IPS DF 6.9 (cell line): Measurements from ENCODE around the gene GRM4.
A peak's percentile ranks its signal among the peaks of the same experiment; 100 is the strongest.

ENCODE experiments used
- DNase-seq: peaks from one replicate; pipeline ENCODE4 v3.0.0-alpha.2; 2013; ENCODE audit warnings: low read depth, low spot score
- H3K27ac ChIP-seq: one replicate; pipeline ENCODE4 v1.5.1; 2013; ENCODE audit warnings: low read length, control low read depth
- H3K27me3 ChIP-seq: 2 replicates; pipeline ENCODE4 v1.6.1; 2013; ENCODE audit warnings: mild to moderate bottlenecking, low read length; ENCODE audit not compliant: control insufficient read depth, insufficient read depth
- H3K36me3 ChIP-seq: 2 replicates; pipeline ENCODE4 v1.6.1; 2013; ENCODE audit warnings: low read length; ENCODE audit not compliant: control insufficient read depth, insufficient read depth
- H3K4me1 ChIP-seq: 2 replicates; pipeline ENCODE4 v1.6.1; 2013; ENCODE audit warnings: low read length; ENCODE audit not compliant: control insufficient read depth, insufficient read depth
- H3K4me3 ChIP-seq: 2 replicates; pipeline ENCODE4 v1.5.1; 2013; ENCODE audit warnings: mild to moderate bottlenecking, low read length
- H3K9me3 ChIP-seq: 2 replicates; pipeline ENCODE4 v1.6.1; 2013; ENCODE audit warnings: low read length, inconsistent platforms; ENCODE audit not compliant: control insufficient read depth, insufficient read depth
- WGBS: extraction: QIAGEN DNeasy Blood & Tissue Kit; methylation state at CpG from one replicate; pipeline ENCODE4 v1.1.7; 2013; ENCODE audit warnings: mixed read lengths, missing lambda C conversion rate; ENCODE audit not compliant: insufficient read length, insufficient coverage; 5-methylcytosine and 5-hydroxymethylcytosine counted together

GRM4 gene

DNA sequence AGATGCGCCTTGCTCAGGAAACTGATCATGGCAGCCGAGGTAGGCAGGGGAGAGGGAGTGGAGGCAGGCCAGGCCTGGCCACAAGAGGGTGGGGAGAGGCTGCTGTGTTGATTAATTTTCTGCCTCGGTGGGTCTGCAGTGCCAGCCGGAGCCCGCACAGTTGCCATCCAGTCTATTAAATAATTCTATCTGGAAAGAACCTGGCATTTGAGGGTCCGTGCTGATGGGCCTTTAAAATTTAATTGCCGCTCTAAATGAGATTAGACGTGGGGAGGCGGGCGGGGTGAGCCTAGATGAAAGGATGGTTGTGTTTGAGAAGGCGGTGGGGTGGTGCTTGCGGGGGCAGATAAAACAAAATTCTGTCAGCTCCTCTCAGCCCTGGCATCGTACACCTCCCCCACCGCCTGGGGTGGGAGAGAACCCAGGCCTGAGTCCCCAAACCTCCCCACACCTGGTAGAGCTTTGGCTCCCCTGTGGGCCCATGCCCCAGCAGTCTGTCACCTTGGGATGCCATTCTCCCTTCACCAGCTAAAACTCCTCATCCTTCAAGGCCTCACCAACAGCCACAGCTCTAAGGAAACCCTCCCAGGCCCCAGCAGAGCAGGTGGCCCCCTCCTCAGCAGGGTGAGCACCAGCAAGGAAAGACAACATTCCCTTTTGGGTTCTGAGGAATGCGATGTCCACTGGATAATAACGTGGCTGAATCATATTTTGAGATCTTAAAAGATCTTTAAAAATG is 167.3 kb downstream of the GRM4 start:
- peaks cover 3% of the 10 kb centered on the region for H3K4me1 ChIP-seq
- no peak overlapping the region for H3K27ac ChIP-seq
- no peaks in the 10 kb centered on the region for H3K36me3 ChIP-seq
- no peaks in the 10 kb centered on the region for H3K9me3 ChIP-seq
- no CpG with 5 or more reads among the region's 16 CpGs for WGBS
- H3K27me3 ChIP-seq: peaks cover 9% of the 10 kb centered on the region
- no peak overlapping the region for H3K4me3 ChIP-seq
- DNase-seq: no peak

DNA sequence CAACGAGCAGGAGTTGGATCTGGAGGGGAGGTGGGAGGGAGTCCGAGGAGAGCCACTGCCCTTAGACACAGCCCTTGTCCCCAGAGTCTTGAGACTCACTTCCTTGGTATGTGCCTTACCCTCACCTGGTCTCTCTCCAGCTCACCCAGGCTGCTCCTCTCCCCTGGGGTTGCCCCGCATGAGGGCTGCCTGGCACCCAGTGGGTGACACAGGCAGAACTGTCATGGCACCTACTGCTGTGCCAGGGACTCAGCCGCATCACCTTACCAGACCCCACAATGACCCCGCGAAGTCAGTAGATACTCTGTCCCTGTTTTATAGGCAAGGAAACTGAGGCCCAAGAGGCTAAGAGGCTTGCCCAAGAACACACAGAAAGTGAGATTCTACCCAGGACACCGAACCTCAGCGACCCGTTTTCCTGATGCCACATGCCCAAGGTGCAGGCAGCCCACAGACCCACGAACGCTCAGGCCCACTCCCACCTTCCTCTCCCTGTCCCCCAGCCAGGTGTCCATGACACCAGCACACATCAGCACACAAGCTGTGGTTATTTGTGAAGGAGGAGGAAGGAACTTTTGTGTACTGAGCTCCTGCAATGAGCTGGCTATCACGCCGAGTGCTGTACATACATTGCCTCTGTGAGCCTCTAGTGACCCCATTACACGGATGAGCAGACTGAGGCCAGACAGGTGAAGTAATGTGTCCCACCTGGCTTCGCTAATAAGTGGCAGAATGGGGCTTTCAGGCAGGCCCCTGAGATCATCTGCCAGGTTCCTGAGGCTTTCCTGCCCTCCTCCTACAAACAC is 168.1 kb downstream of the GRM4 start:
- Histone ChIP-seq H3K27me3 (peaks cover 9% of the 10 kb centered on the region), H3K36me3 (no peaks in the 10 kb centered on the region), H3K4me1 (peaks cover 3% of the 10 kb centered on the region), H3K27ac (no peak overlapping the region), H3K4me3 (no peak overlapping the region), H3K9me3 (no peaks in the 10 kb centered on the region)
- no peak for DNase-seq
- WGBS: no CpG with 5 or more reads among the region's 15 CpGs

DNA sequence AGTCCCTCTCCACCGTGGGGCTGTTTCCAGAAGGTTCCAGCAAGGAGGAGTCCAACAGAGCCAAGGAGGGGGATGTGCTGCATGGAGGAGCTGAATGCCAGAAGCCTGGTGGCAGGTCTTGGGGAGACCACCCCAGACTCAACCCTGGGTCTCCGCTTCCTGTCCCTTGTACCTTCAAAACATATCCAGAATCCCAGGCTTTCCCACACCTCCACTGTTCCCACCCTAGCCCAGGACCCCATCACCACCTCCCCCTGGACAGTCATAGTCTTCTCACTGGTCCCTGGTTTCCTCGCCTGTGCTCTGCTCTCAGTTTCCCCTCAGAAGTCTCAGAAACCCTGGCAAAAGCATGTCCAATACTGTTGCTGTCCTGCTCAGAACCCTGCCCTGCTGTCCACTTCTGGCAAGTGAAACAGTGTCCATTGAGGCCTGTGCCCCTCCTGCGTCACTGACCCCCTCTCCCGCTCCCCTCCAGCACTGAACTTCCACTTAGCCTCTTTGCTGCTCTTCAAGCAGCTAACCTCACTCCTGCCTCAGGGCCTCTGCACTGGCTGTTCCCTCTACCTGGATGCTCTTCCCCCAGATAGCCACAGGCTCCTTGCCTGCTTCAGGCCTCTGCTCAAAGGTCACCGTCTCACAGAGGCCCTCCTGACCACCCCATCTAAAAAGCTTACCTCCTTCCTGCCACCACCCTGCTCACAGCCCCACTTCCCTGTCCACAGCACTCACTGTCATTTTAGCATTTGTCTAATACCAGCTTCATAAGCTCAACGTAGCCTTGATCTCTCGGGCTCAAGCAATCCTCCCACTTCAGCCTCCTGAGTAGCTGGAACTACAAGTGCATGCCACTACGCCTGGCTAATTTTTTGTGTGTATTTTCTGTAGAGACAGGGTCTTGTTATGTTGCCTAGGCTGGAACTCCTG is 169.2 kb downstream of the GRM4 start:
- peaks cover 9% of the 10 kb centered on the region for H3K27me3 ChIP-seq
- DNase-seq: no peak
- peaks cover 3% of the 10 kb centered on the region for H3K4me1 ChIP-seq
- H3K36me3 ChIP-seq: no peaks in the 10 kb centered on the region
- WGBS: no CpG with 5 or more reads among the region's 9 CpGs
- H3K9me3 ChIP-seq: no peaks in the 10 kb centered on the region
- H3K27ac ChIP-seq: no peak overlapping the region
- no peak overlapping the region for H3K4me3 ChIP-seq

DNA sequence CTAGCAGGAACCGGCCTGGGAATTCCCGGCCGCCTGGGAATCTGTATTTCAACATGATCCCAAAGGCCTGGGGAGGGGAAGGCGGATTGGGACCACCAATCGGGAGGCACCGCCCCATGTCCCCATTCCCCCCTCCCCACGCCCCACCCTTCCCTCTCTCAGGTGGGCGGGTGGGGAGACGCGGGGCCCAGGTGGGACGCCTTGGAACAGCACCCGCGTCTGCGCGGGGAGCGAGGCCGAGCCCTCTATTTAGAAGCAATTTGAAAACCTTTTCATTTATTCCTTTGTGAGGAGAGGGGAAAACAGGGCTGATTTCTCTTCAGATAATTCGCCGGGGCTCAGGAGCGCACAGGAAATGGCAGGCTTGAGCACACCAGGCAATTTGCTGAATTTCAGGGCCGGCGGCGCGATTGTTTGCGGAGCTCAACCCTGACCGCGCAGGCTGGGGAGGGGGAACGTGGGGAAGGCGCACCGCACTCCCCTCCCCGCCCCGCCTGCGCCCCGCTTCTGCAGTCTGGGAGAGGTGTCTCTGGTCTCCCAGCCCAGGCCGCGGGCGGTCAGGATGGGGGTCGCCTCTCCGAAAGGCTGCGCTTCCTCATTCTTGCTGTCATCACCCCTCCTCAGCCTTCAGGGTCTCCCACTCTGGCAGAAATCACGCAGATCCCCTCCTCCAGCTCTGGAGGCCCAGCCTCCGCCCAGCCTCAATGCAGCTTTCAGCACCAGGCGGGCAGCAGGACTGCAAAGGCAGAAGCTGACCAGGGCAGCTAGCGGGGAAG is 170.0 kb downstream of the GRM4 start:
- H3K27ac ChIP-seq: no peak overlapping the region
- peak overlapping the region; percentile 37; the same call in 1 of the 2 replicates for H3K4me3 ChIP-seq
- peaks cover 3% of the 10 kb centered on the region for H3K4me1 ChIP-seq
- no CpG with 5 or more reads among the region's 44 CpGs for WGBS
- no peak for DNase-seq
- peaks cover 9% of the 10 kb centered on the region for H3K27me3 ChIP-seq
- H3K36me3 ChIP-seq: no peaks in the 10 kb centered on the region
- no peaks in the 10 kb centered on the region for H3K9me3 ChIP-seq

DNA sequence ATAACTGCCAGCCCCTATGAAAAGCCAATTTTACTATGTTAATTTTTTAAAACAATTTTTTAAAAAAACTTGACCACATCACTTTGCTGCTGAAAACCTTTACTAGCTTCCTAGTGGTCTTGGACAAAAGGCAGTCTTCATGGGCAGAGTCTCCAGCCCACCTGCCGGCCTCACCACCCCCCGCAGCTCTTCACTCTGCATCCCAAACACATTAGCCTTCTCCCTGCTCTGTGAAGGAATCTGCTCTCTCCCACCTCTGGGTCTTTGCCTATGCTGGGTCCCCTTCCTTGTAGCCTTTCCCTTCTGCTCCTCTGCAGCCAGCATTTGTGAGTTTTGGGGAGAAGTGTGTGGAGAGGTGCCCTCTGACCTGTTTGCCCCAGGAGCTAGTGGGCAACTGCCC is 171.4 kb downstream of the GRM4 start:
- DNase-seq: no peak
- WGBS: no CpG with 5 or more reads among the region's 2 CpGs
- Histone ChIP-seq H3K27ac (no peak overlapping the region), H3K4me1 (peaks cover 3% of the 10 kb centered on the region), H3K36me3 (no peaks in the 10 kb centered on the region), H3K4me3 (peak overlapping the region; percentile 14; the same call in 1 of the 2 replicates), H3K9me3 (no peaks in the 10 kb centered on the region), H3K27me3 (peaks cover 9% of the 10 kb centered on the region)

DNA sequence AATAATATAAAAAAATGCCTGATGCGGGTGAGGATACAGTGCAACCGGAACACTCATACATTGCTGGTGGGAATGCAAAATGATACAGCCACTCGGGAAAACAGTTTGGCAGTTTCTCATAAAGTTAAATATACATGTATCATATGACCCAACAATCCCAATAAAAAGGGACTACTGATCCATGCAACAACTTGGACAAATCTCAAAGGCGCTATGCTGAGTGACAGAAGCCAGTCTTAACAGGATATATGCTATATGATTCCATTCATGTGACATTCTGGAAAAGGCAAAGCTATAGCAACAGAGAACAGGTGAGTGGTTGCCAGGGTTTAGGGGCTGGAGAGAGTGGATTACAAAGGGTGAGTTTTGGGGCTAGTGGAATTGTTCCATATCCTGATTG is 171.9 kb downstream of the GRM4 start:
- no CpG with 5 or more reads among the region's 4 CpGs for WGBS
- Histone ChIP-seq H3K9me3 (no peaks in the 10 kb centered on the region), H3K27ac (no peak overlapping the region), H3K4me1 (peaks cover 3% of the 10 kb centered on the region), H3K4me3 (no peak overlapping the region), H3K36me3 (no peaks in the 10 kb centered on the region), H3K27me3 (peaks cover 9% of the 10 kb centered on the region)
- DNase-seq: no peak

DNA sequence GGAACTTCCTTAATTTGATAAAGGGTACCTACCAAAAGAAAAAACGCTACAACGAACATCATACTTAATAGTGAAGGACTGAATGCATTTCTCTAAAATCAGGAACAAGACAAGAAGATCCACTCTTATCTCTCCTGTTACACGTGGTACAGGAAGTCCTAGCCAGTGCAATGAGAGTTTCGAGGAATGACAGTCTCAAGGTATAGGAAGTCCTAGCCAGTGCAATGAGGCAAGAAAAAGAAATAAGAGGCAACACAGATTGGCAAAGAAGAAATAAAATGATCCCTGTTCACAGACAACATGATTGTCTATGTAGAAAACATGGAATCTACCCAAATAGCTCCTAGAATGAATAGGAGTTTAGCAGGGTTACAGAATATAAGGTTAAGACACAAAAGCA is 174.3 kb downstream of the GRM4 start:
- Histone ChIP-seq H3K4me3 (no peak overlapping the region), H3K27me3 (peaks cover 6% of the 10 kb centered on the region; the same call in 1 of the 2 replicates)
- WGBS: no CpG with 5 or more reads among the region's 4 CpGs

More for the DNA sequence above, 174.3 kb downstream of the GRM4 start:
- Histone ChIP-seq H3K27ac (no peak overlapping the region), H3K9me3 (no peaks in the 10 kb centered on the region), H3K4me1 (peaks cover 3% of the 10 kb centered on the region), H3K36me3 (no peaks in the 10 kb centered on the region)
- DNase-seq: no peak
